ENCODE measurements around the gene KCNMA1.

Gene KCNMA1

DNA sequence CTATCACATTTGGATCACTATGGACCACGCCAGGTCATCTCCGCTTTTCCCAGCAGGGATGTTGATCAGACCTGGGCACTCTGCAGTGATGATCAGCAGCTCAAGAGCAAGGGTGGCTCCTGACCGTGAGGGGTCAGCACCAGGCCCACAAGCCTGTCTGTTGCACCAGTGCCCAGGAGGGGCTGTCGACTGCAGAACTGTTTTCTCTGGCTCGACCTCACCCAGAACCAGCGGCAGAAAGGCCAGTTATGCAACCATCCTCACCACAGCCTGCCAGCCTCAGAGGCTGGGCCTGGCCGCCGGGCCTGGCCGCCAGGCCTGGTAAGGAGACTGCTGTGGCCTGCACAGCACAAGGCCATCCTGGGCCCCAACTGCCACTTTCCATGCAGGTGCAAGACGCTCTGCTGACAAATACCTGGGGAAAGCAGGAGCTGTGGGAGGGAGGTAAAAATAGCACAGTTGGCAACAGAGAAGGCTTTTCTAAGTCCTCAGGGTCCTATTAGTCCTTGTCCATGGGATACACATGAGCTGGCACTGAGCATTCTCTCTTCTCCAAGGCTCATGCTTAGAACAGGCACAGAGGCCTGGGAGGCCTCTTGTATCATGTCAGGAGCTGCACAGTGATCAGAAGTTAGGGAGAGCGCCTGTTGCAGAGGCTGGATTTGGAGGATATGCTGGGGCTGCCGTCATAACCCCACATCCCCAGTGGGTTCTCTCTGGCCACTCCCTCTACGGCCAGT, 17.5 kb downstream of the KCNMA1 start:
- H3K4me3 ChIP-seq (ENCODE audit: low read depth, low read length) = no peak overlapping the region
- H3K79me2 ChIP-seq = no peaks in the 10 kb centered on the region
- no peaks in the 10 kb centered on the region for H3K27me3 ChIP-seq (ENCODE audit: control insufficient read depth, insufficient read depth, low read length)
- H3K36me3 ChIP-seq (ENCODE audit: control insufficient read depth, insufficient read depth, low read length) = no peaks in the 10 kb centered on the region
- TF ChIP-seq, protein P1, sequence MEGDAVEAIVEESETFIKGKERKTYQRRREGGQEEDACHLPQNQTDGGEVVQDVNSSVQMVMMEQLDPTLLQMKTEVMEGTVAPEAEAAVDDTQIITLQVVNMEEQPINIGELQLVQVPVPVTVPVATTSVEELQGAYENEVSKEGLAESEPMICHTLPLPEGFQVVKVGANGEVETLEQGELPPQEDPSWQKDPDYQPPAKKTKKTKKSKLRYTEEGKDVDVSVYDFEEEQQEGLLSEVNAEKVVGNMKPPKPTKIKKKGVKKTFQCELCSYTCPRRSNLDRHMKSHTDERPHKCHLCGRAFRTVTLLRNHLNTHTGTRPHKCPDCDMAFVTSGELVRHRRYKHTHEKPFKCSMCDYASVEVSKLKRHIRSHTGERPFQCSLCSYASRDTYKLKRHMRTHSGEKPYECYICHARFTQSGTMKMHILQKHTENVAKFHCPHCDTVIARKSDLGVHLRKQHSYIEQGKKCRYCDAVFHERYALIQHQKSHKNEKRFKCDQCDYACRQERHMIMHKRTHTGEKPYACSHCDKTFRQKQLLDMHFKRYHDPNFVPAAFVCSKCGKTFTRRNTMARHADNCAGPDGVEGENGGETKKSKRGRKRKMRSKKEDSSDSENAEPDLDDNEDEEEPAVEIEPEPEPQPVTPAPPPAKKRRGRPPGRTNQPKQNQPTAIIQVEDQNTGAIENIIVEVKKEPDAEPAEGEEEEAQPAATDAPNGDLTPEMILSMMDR (IDR thresholded peaks at IDR 0.05) = no peak
- H3K9me3 ChIP-seq (ENCODE audit: control insufficient read depth, low read length) = no peaks in the 10 kb centered on the region
- H3K4me1 ChIP-seq = no peaks in the 10 kb centered on the region
- no peak overlapping the region for H3K4me2 ChIP-seq (ENCODE audit: low read length)
- H2AFZ ChIP-seq = no peak overlapping the region
- H3K27ac ChIP-seq = no peak overlapping the region
- no peak overlapping the region for H3K9ac ChIP-seq

DNA sequence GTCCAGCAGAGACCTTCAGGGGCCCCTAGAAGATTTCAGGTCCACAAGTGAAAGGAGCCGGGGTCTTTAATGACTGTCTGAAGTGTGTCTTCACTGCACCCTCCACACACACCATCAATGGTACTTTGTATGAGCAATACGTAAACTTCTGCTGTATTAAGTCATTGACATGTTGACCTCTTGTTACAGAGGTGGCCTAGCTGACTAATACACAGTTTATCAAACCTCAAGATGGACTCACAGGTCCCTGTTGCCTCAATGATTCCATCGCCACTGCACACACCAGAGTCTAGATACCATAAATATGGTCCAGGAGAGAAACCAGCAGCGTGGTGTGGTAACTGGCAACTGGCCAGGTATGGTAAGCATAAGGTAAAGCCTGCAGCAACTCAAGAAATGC, 19.5 kb downstream of the KCNMA1 start:
- Histone ChIP-seq H3K9ac (no peak overlapping the region), H3K36me3 (ENCODE audit: control insufficient read depth, insufficient read depth, low read length) (no peaks in the 10 kb centered on the region), H3K79me2 (no peaks in the 10 kb centered on the region), H3K27ac (no peak overlapping the region), H2AFZ (no peak overlapping the region), H3K9me3 (ENCODE audit: control insufficient read depth, low read length) (no peaks in the 10 kb centered on the region), H3K4me3 (ENCODE audit: low read depth, low read length) (no peak overlapping the region), H3K4me1 (no peaks in the 10 kb centered on the region), H3K4me2 (ENCODE audit: low read length) (no peak overlapping the region), H3K27me3 (ENCODE audit: control insufficient read depth, insufficient read depth, low read length) (no peaks in the 10 kb centered on the region)
- TF ChIP-seq, protein P1 (IDR thresholded peaks at IDR 0.05) = no peak

DNA sequence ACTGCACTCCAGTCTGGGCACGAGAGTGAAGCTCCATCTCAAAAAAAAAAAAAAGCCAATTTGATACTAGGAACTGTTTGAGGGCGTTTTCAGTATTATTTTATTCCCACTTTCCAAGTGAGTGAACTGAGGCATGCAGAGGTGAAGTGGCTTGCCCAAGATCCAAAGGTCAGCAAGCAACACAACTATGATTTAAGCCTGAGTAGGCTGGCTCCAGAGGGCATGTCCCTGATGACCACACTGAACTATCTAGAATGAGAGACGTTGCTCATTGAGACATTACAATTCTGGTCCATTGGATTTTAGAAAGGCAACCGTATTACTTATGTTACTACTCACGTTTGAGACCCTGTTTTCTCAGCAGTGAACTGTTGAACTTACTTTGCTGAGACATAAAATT, 20.8 kb downstream of the KCNMA1 start:
- TF ChIP-seq, protein P1 (IDR thresholded peaks at IDR 0.05) = no peak
- no peaks in the 10 kb centered on the region for H3K79me2 ChIP-seq
- no peak overlapping the region for H3K4me2 ChIP-seq (ENCODE audit: low read length)
- no peaks in the 10 kb centered on the region for H3K9me3 ChIP-seq (ENCODE audit: control insufficient read depth, low read length)
- H3K27me3 ChIP-seq (ENCODE audit: control insufficient read depth, insufficient read depth, low read length) = no peaks in the 10 kb centered on the region
- H3K27ac ChIP-seq = no peak overlapping the region
- H3K36me3 ChIP-seq (ENCODE audit: control insufficient read depth, insufficient read depth, low read length) = no peaks in the 10 kb centered on the region
- H3K9ac ChIP-seq = no peak overlapping the region
- H2AFZ ChIP-seq = no peak overlapping the region
- H3K4me1 ChIP-seq = no peaks in the 10 kb centered on the region
- no peak overlapping the region for H3K4me3 ChIP-seq (ENCODE audit: low read depth, low read length)

DNA sequence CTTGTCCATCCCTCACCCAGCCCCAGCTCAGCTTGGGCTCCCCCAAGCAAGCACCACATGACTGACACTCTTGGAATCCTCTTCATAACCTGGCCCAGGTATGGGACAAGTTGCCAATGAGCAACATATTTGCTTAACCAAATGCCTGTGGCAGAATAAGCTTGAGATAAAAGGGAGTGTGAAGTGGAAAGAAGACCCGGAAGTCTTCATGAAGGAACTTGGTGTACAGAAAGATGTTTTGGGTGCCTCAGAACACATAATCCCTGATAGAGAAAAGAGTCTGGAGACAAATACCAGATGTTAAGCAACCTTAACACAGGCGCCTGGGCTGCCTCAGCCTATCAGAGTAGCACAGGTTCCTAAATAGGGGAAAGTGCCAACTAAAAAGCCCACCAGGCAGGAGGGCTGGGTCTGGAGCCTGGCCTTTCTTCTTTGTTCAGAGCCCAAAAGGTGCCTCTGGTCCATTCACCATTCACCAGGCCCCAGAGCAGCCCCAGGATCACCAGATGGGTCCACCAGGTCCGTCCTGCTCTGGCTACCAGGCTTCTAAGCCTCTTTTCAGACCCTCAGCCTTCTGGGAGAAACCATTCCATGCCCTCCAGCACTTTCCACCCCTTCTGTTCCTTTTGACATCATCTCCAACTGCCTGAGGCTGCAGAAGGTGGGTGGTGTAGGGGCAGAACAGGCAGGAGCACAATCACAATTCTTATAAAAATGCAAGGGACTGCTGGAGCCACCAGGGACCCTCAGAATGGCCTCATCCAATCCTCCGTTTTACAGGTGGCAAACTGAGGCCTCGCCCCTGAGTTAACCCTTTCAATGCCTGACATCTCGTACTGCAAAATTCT, 22.6 kb downstream of the KCNMA1 start:
- Histone ChIP-seq H3K4me1 (no peaks in the 10 kb centered on the region), H3K4me3 (ENCODE audit: low read depth, low read length) (no peak overlapping the region), H2AFZ (no peak overlapping the region), H3K27me3 (ENCODE audit: control insufficient read depth, insufficient read depth, low read length) (no peaks in the 10 kb centered on the region), H3K36me3 (ENCODE audit: control insufficient read depth, insufficient read depth, low read length) (no peaks in the 10 kb centered on the region), H3K4me2 (ENCODE audit: low read length) (no peak overlapping the region), H3K27ac (no peak overlapping the region), H3K79me2 (no peaks in the 10 kb centered on the region), H3K9ac (no peak overlapping the region), H3K9me3 (ENCODE audit: control insufficient read depth, low read length) (no peaks in the 10 kb centered on the region)
- TF ChIP-seq, protein P1 (IDR thresholded peaks at IDR 0.05) = no peak

All from parathyroid adenoma (tissue), 2 donors.